Measurements from ENCODE around the gene OR9Q1. TPM values are rescaled to one million over a fixed set of nuclear protein-coding genes. Genes with fewer than 3 reads are reported as not detected.
"Not testable (repeated sequence)": the region's sequence is repeated elsewhere in the genome, so short reads cannot be mapped to it uniquely, and the experiment has no call there.

OR9Q1 gene
- total RNA-seq, 4 donors from 2014 or later: 0.29 TPM; not detected in 3

GRCh38 chr11:58195939-58196338, 172.3 kb downstream of the OR9Q1 start:
- 97% methylated on average over 2 of the region's 2 CpGs for whole genome bisulfite sequencing
- no peaks in the 10 kb centered on the region for H3K27me3 ChIP-seq
- no peak for TF ChIP-seq POLR2A (IDR thresholded peaks at IDR 0.05)
- TF ChIP-seq CTCF (IDR thresholded peaks at IDR 0.05): no peak
- no peak for TF ChIP-seq POLR2AphosphoS5 (IDR thresholded peaks at IDR 0.05)
- no peak for TF ChIP-seq EP300 (IDR thresholded peaks at IDR 0.05)
- no peak overlapping the region for H3K4me3 ChIP-seq
- H3K9me3 ChIP-seq: peaks cover 5% of the 10 kb centered on the region
- no peaks in the 10 kb centered on the region for H3K4me1 ChIP-seq
- DNase-seq (ENCODE audit: low spot score in 2 of 2): no peak
- no peak overlapping the region for H3K27ac ChIP-seq
- H3K36me3 ChIP-seq: no peaks in the 10 kb centered on the region

GRCh38 chr11:58199271-58199670, 175.6 kb downstream of the OR9Q1 start:
- no peak for DNase-seq (ENCODE audit: low spot score in 2 of 2)
- Histone ChIP-seq H3K36me3 (no peaks in the 10 kb centered on the region), H3K4me3 (no peak overlapping the region), H3K9me3 (peaks cover 5% of the 10 kb centered on the region), H3K27ac (no peak overlapping the region), H3K4me1 (no peaks in the 10 kb centered on the region), H3K27me3 (no peaks in the 10 kb centered on the region)
- 58% methylated on average over 1 of the region's 1 CpG for WGBS
- TF ChIP-seq POLR2AphosphoS5 (IDR thresholded peaks at IDR 0.05): no peak
- TF ChIP-seq POLR2A (IDR thresholded peaks at IDR 0.05): no peak
- no peak for TF ChIP-seq EP300 (IDR thresholded peaks at IDR 0.05)
- TF ChIP-seq CTCF (IDR thresholded peaks at IDR 0.05): no peak

- TF ChIP-seq CTCF (IDR thresholded peaks at IDR 0.05): no peak
- TF ChIP-seq EP300 (IDR thresholded peaks at IDR 0.05): no peak
- no peak for TF ChIP-seq POLR2AphosphoS5 (IDR thresholded peaks at IDR 0.05)
- TF ChIP-seq POLR2A (IDR thresholded peaks at IDR 0.05): no peak
- DNase-seq (ENCODE audit: low spot score in 2 of 2): no peak
- H3K4me1 ChIP-seq: no peaks in the 10 kb centered on the region
- H3K36me3 ChIP-seq: no peaks in the 10 kb centered on the region
- H3K9me3 ChIP-seq: no peaks in the 10 kb centered on the region
- no peaks in the 10 kb centered on the region for H3K27me3 ChIP-seq
- H3K27ac ChIP-seq: no peak within 1 kb of the TSS
- H3K4me3 ChIP-seq: no peak within 1 kb of the TSS
These were observed 180.4 kb downstream of the OR9Q1 start, which contains the start of gene OR1S2 for GRCh38 chr11:58204042-58204441. Gene OR1S2 (minus strand): TSS chr11:58204142. CDS start chr11:58204142, 0 bp downstream.

GRCh38 chr11:58212420-58212819, 188.7 kb downstream of the OR9Q1 start, which contains the start of gene OR1S1:
Gene OR1S1 (plus strand): TSS chr11:58212720.
- H3K36me3 ChIP-seq; H3K4me3 ChIP-seq; DNase-seq (ENCODE audit: low spot score in 2 of 2); H3K9me3 ChIP-seq; H3K4me1 ChIP-seq; H3K27ac ChIP-seq; H3K27me3 ChIP-seq: not testable (repeated sequence)
- WGBS: 61% methylated on average over 2 of the region's 2 CpGs

GRCh38 chr11:58216476-58216875, 192.8 kb downstream of the OR9Q1 start:
- H3K4me1 ChIP-seq: no peaks in the 10 kb centered on the region

More at GRCh38 chr11:58216476-58216875, 192.8 kb downstream of the OR9Q1 start:
- no peak for DNase-seq (ENCODE audit: low spot score in 2 of 2)
- TF ChIP-seq CTCF (IDR thresholded peaks at IDR 0.05) (no peak), POLR2AphosphoS5 (IDR thresholded peaks at IDR 0.05) (no peak), POLR2A (IDR thresholded peaks at IDR 0.05) (no peak), EP300 (IDR thresholded peaks at IDR 0.05) (no peak)
- no peaks in the 10 kb centered on the region for H3K9me3 ChIP-seq
- no peak overlapping the region for H3K27ac ChIP-seq
- no peaks in the 10 kb centered on the region for H3K36me3 ChIP-seq
- no peaks in the 10 kb centered on the region for H3K27me3 ChIP-seq
- H3K4me3 ChIP-seq: no peak overlapping the region
